MCF 10A (cell line): Measurements from ENCODE around the gene ZNF519. TPM values are rescaled to one million over a fixed set of nuclear protein-coding genes. Genes with fewer than 3 reads are reported as not detected.

Source experiments
- BruUV-seq: library from RNA; stranded (reverse); fragments of 400-500 nt; replicated peaks from 2 replicates; lab custom pipeline; 2021; lab: Mats Ljungman, UMichigan
- CTCF ChIA-PET: fragments of 300-600 bp; sonication (Branson Sonifier 250); formaldehyde crosslinking; extraction: SDS; loops from one replicate; lab custom pipeline; 2021; ENCODE audit warnings: antibody characterized with exemption, inconsistent platforms; lab: Yijun Ruan, JAX
- POLR2A ChIA-PET: fragments of 300-600, 350-650 bp; sonication (Branson Sonifier 250); formaldehyde crosslinking; extraction: SDS; loops from one replicate; lab custom pipeline; 2020; ENCODE audit warnings: antibody characterized with exemption, inconsistent platforms; lab: Yijun Ruan, JAX
- DNase-seq: peaks from one replicate; pipeline ENCODE4 v3.0.0-alpha.2; 2018; ENCODE audit not compliant: unreplicated experiment
- H3K27ac Mint-ChIP-seq: one replicate; pipeline ENCODE4 v1.8.0; 2022; ENCODE audit warnings: mild to moderate bottlenecking, low read depth, mixed read lengths; ENCODE audit not compliant: unreplicated experiment
- H3K27me3 Mint-ChIP-seq: one replicate; pipeline ENCODE4 v1.8.0; 2022; ENCODE audit warnings: mixed read lengths; ENCODE audit not compliant: insufficient read depth, unreplicated experiment
- H3K36me3 Mint-ChIP-seq: one replicate; pipeline ENCODE4 v1.8.0; 2022; ENCODE audit warnings: mild to moderate bottlenecking, moderate library complexity, mixed read lengths; ENCODE audit not compliant: insufficient read depth, unreplicated experiment
- H3K4me1 Mint-ChIP-seq: one replicate; pipeline ENCODE4 v1.8.0; 2022; ENCODE audit warnings: mixed read lengths; ENCODE audit not compliant: insufficient read depth, unreplicated experiment
- H3K4me3 Mint-ChIP-seq: one replicate; pipeline ENCODE4 v1.8.0; 2022; ENCODE audit warnings: mild to moderate bottlenecking, moderate library complexity, mixed read lengths; ENCODE audit not compliant: unreplicated experiment
- H3K9me3 Mint-ChIP-seq: one replicate; pipeline ENCODE4 v1.8.0; 2022; ENCODE audit warnings: mixed read lengths; ENCODE audit not compliant: unreplicated experiment
- CTCF ChIP-seq: fragments of 200-600 bp; IDR thresholded peaks from one replicate; pipeline ENCODE4 v1.8.0; 2022; ENCODE audit warnings: antibody characterized with exemption, mild to moderate bottlenecking; ENCODE audit not compliant: unreplicated experiment
- intact Hi-C: fragments of 100-400 bp; cut with micrococcal nuclease; formaldehyde crosslinking; loops from 2 replicates; pipeline ENCODE4 v1.14.1; 2022
- total RNA-seq: library from RNA; stranded (reverse); gene quantifications from 2 replicates; pipeline ENCODE4 v1.2.3, GENCODE V29; 2022

Gene ZNF519
- total RNA-seq, 1 experiment from 2014 or later = 6.0 TPM

GRCh38 chr18:14075196-14075595 lies 57.0 kb downstream of the ZNF519 start:
- H3K36me3 Mint-ChIP-seq = no peaks in the 10 kb centered on the region
- no peaks in the 10 kb centered on the region for H3K9me3 Mint-ChIP-seq
- ChIA-PET POLR2A (no interaction called here), CTCF (no interaction called here)
- no peak for DNase-seq
- H3K27ac Mint-ChIP-seq = no peak overlapping the region
- H3K4me1 Mint-ChIP-seq = no peaks in the 10 kb centered on the region
- BruUV-seq = no TSS peak
- intact Hi-C loops = no loop called here
- no peak for TF ChIP-seq CTCF
- H3K27me3 Mint-ChIP-seq = no peaks in the 10 kb centered on the region
- no peak overlapping the region for H3K4me3 Mint-ChIP-seq

- H3K27ac Mint-ChIP-seq = no peak overlapping the region
- ChIA-PET POLR2A (no interaction called here), CTCF (interaction anchor here (0.5 to 0.9 kb wide), 2 partner anchors 12 to 225 kb away, joined by 3 to 4 read pairs; no protein-coding TSS in a partner anchor)
- no peaks in the 10 kb centered on the region for H3K9me3 Mint-ChIP-seq
- no peaks in the 10 kb centered on the region for H3K36me3 Mint-ChIP-seq
- intact Hi-C loops = no loop called here
- H3K27me3 Mint-ChIP-seq = no peaks in the 10 kb centered on the region
- BruUV-seq = no TSS peak
- no peak for DNase-seq
- no peak for TF ChIP-seq CTCF
- H3K4me1 Mint-ChIP-seq = no peaks in the 10 kb centered on the region
- no peak overlapping the region for H3K4me3 Mint-ChIP-seq
Measured at GRCh38 chr18:14074187-14074586, 58.0 kb downstream of the ZNF519 start.

DNA sequence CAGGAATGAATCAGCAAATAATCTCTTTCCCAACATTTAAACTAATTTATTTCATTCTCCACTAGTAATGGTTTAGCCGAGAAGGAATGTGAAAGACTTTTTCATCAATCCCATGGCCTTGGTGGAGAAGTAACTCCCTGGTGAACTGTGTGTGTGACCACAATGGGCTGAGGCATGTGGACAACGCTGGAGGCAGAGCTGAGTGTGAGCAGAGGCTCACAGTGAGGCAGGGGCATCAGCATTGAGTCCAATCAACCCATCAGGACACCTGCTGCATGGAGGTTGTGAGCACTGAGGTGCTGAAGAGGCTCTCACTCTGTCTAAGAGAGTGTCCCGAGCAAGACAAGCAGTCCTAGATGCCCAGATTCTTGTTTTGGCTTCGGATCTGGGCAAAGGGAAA lies 78.6 kb downstream of the ZNF519 start:
- Mint-ChIP-seq H3K4me3 (no peak overlapping the region), H3K4me1 (no peaks in the 10 kb centered on the region), H3K36me3 (no peaks in the 10 kb centered on the region), H3K9me3 (peaks cover 21% of the 10 kb centered on the region), H3K27me3 (no peaks in the 10 kb centered on the region), H3K27ac (no peak overlapping the region)
- intact Hi-C loops = no loop called here
- no TSS peak for BruUV-seq
- CTCF ChIA-PET = interaction anchor here (1.9 kb wide), 1 partner anchor 33 kb away, joined by 6 read pairs; no protein-coding TSS in a partner anchor
- DNase-seq = no peak
- TF ChIP-seq CTCF = no peak
- POLR2A ChIA-PET = no interaction called here

Other genes starting within 250 kb of the ZNF519 start
- gene MC2R, start 216.9 kb downstream of the ZNF519 start, total RNA-seq = not detected in 2 replicates